HepG2 (cell line): Measurements from ENCODE around the gene EOMES. TPM values are rescaled to one million over a fixed set of nuclear protein-coding genes. Genes with fewer than 3 reads are reported as not detected.

ENCODE experiments used
- ATF6 ChIP-seq: sonication (generic); formaldehyde crosslinking; conservative IDR thresholded peaks from 2 replicates; pipeline ENCODE4 v1.4.0; 2020; ENCODE audit warnings: missing genetic modification reagents
- BCL3 ChIP-seq: sonication (generic); formaldehyde crosslinking; IDR thresholded peaks from 2 replicates; pipeline ENCODE4 v1.5.1; 2020; ENCODE audit warnings: mild to moderate bottlenecking, missing genetic modification reagents, moderate library complexity
- BCL6 ChIP-seq: IDR thresholded peaks from 2 replicates; pipeline ENCODE4 v1.6.1; 2016; ENCODE audit warnings: missing genetic modification reagents, missing compliant biosample characterization
- BHLHE40 ChIP-seq: IDR thresholded peaks from 2 replicates; pipeline ENCODE4 v1.6.1; 2011; ENCODE audit warnings: low read length, improper control_type of control experiment
- CCDC6 ChIP-seq: sonication (generic); formaldehyde crosslinking; IDR thresholded peaks from 2 replicates; pipeline ENCODE4 v1.8.1; 2022; ENCODE audit warnings: mild to moderate bottlenecking, missing genetic modification reagents, moderate library complexity
- E2F1 ChIP-seq: sonication (generic); formaldehyde crosslinking; IDR thresholded peaks from 2 replicates; pipeline ENCODE4 v1.5.0; 2020; ENCODE audit warnings: missing genetic modification reagents
- HDAC1 ChIP-seq: sonication (generic); formaldehyde crosslinking; IDR thresholded peaks from 2 replicates; pipeline ENCODE4 v1.5.1; 2020; ENCODE audit warnings: mild to moderate bottlenecking, missing genetic modification reagents
- IRF2 ChIP-seq: IDR thresholded peaks from 2 replicates; pipeline ENCODE4 v1.6.1; 2018; ENCODE audit warnings: missing genetic modification reagents, missing compliant biosample characterization
- JARID2 ChIP-seq: sonication (generic); formaldehyde crosslinking; IDR thresholded peaks from 2 replicates; pipeline ENCODE4 v1.8.1; 2023; ENCODE audit warnings: missing genetic modification reagents, inconsistent platforms; ENCODE audit not compliant: insufficient replicate concordance
- MAFF ChIP-seq: IDR thresholded peaks from 2 replicates; pipeline ENCODE4 v1.6.1; 2011; ENCODE audit warnings: low read depth, low read length, improper control_type of control experiment
- MAFK ChIP-seq, 2 experiments: IDR thresholded peaks in 1 of 2; conservative IDR thresholded peaks in 1 of 2; 2 replicates each; pipeline ENCODE4 v1.6.1; 2011; ENCODE audit warnings: improper control_type of control experiment in 2 of 2, low read length in 2 of 2
- NKX3-1 ChIP-seq: sonication (generic); formaldehyde crosslinking; IDR thresholded peaks from 2 replicates; pipeline ENCODE4 v1.5.0; 2020; ENCODE audit warnings: missing genetic modification reagents
- RCOR2 ChIP-seq: IDR thresholded peaks from 2 replicates; pipeline ENCODE4 v1.6.1; 2016; ENCODE audit warnings: missing biosample characterization, missing genetic modification reagents
- RFX3 ChIP-seq: IDR thresholded peaks from 2 replicates; pipeline ENCODE4 v1.6.1; 2016; ENCODE audit warnings: missing biosample characterization, missing genetic modification reagents
- TAF15 ChIP-seq: fragments of 200-400 bp; formaldehyde crosslinking; IDR thresholded peaks from one replicate; pipeline ENCODE4 v1.6.1; 2018; ENCODE audit warnings: mild to moderate bottlenecking, low read depth, low read length; ENCODE audit not compliant: poor library complexity, severe bottlenecking
- ZFAT ChIP-seq: sonication (generic); formaldehyde crosslinking; conservative IDR thresholded peaks from 2 replicates; pipeline ENCODE4 v1.8.1; 2023; ENCODE audit warnings: missing genetic modification reagents, inconsistent platforms
- ZNF274 ChIP-seq: sonication (generic); formaldehyde crosslinking; IDR thresholded peaks from 2 replicates; pipeline ENCODE4 v1.5.1; 2020; ENCODE audit warnings: mild to moderate bottlenecking, missing genetic modification reagents
- ZNF276 ChIP-seq: sonication (generic); formaldehyde crosslinking; IDR thresholded peaks from 2 replicates; pipeline ENCODE4 v1.4.0; 2020; ENCODE audit warnings: mild to moderate bottlenecking, low read depth, missing genetic modification reagents
- ZNF333 ChIP-seq: sonication (generic); formaldehyde crosslinking; IDR thresholded peaks from 2 replicates; pipeline ENCODE4 v1.4.0; 2020; ENCODE audit warnings: mild to moderate bottlenecking, missing genetic modification reagents, borderline replicate concordance
- ZNF383 ChIP-seq: sonication (generic); formaldehyde crosslinking; IDR thresholded peaks from 2 replicates; pipeline ENCODE4 v1.4.0; 2020; ENCODE audit warnings: missing genetic modification reagents, mild to moderate bottlenecking, borderline replicate concordance
- ZNF451 ChIP-seq: sonication (generic); formaldehyde crosslinking; IDR thresholded peaks from 2 replicates; pipeline ENCODE4 v1.5.0; 2020; ENCODE audit warnings: mild to moderate bottlenecking, missing genetic modification reagents
- ZNF496 ChIP-seq: sonication (generic); formaldehyde crosslinking; IDR thresholded peaks from 2 replicates; pipeline ENCODE4 v1.8.1; 2023; ENCODE audit warnings: mild to moderate bottlenecking, moderate library complexity, missing genetic modification reagents; ENCODE audit not compliant: insufficient replicate concordance
- ZNF577 ChIP-seq: sonication (generic); formaldehyde crosslinking; IDR thresholded peaks from 2 replicates; pipeline ENCODE4 v1.4.0; 2020; ENCODE audit warnings: mild to moderate bottlenecking, low read depth, missing genetic modification reagents, borderline replicate concordance
- ZNF724P ChIP-seq: sonication (generic); formaldehyde crosslinking; IDR thresholded peaks from 2 replicates; pipeline ENCODE4 v1.8.0; 2022; ENCODE audit warnings: missing genetic modification reagents, borderline replicate concordance
- ZNF850 ChIP-seq: sonication (generic); formaldehyde crosslinking; conservative IDR thresholded peaks from 2 replicates; pipeline ENCODE4 v1.9.0; 2021; ENCODE audit warnings: mild to moderate bottlenecking, missing genetic modification reagents
- polyA plus RNA-seq, 8 experiments: library from polyadenylated mRNA; depleted of rRNA in 3 of 8; stranded (reverse) in 7 of 8; unstranded in 1 of 8; fragments of >200 nt; fragmentation: Illumina TruSeq in 4 of 8; extraction: Trizol in 4 of 8; gene quantifications; 2 replicates each; pipeline versions ENCODE4 v1.2.1 to v1.2.3, GENCODE V29; 2011 to 2016; ENCODE audit warnings: low read depth in 4 of 8, missing spikeins in 1 of 8, mixed read lengths in 1 of 8; ENCODE audit not compliant: insufficient read depth in 1 of 8
- total RNA-seq, 5 experiments: library from RNA; depleted of rRNA; stranded (reverse); fragments of >200 nt; fragmentation: Illumina TruSeq; extraction: Trizol; gene quantifications; 2 replicates each; pipeline ENCODE4 v1.2.3, GENCODE V29; 2016; ENCODE audit warnings: low read depth in 1 of 5

The EOMES gene
- total and polyA plus RNA-seq, 2 of the 13 experiments (the other 11 are each of a cell fraction or from before 2014, with no cell fraction given), result 0.11 to 0.12 TPM

DNA sequence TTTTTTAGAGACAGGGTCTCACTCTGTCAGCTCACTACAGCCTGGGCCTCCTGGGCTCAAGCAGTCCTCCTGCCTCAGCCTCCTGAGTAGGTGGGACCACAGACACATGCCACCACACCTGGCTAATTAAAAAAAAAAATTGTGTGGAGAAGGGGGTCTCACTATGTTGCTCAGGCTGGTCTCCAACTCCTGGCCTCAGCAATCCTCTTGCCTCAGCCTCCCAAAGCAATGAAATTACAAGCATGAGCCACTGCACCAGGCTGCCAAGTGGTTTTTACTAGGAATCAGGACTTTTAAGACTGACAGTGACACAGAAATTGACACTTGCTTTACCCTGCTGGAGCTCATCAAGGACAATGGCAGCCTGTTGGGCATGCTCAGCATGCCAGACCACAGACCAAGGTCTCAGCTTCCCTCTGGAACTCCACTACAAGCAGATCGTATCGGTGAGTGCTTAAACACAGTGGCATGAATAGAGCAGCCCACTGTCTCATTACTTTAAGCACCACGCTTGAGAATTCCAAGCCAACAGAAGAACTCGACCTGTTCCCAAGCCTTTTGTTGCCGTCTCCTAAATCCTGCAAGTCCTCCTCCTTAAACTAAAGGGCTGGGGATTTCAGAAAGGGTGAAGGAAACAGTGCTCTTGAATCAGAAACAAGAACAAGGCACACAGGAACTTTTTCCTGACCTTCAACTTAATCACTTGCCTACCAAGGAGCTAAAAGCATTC, 41.4 kb downstream of the EOMES start (continued):
- TF ChIP-seq ZNF383 (CRISPR knock-in tag), result no peak
- no peak for TF ChIP-seq ZNF274
- no peak for TF ChIP-seq MAFK (conservative IDR thresholded peaks at IDR 0.05 in 1 of 2, IDR thresholded peaks at IDR 0.05 in 1 of 2; ENCODE audit: low read length in 2 of 2)
- TF ChIP-seq BCL6 (CRISPR knock-in tag), result peak; percentile 29; the same call in 1 of the 2 replicates
- no peak for TF ChIP-seq E2F1 (CRISPR knock-in tag)
- TF ChIP-seq ATF6 (CRISPR knock-in tag), result no peak
- no peak for TF ChIP-seq IRF2 (CRISPR knock-in tag)
- TF ChIP-seq RFX3 (CRISPR knock-in tag), result no peak
- no peak for TF ChIP-seq RCOR2 (CRISPR knock-in tag)
- no peak for TF ChIP-seq ZNF850 (CRISPR knock-in tag)
- TF ChIP-seq JARID2 (CRISPR knock-in tag), result no peak
- TF ChIP-seq NKX3-1 (CRISPR knock-in tag), result no peak
- 0 out of 2 replicates have a peak, but pooled peaks have one; percentile 46 for TF ChIP-seq ZNF451 (CRISPR knock-in tag)
- 0 out of 2 replicates have a peak, but pooled peaks have one; percentile 26 for TF ChIP-seq ZNF333 (CRISPR knock-in tag)
- TF ChIP-seq ZNF577 (CRISPR knock-in tag), result no peak
- peak; percentile 69; the same call in 1 of the 2 replicates for TF ChIP-seq ZNF724P (CRISPR knock-in tag)
- TF ChIP-seq ZFAT (CRISPR knock-in tag), result no peak
- no peak for TF ChIP-seq BHLHE40
- no peak for TF ChIP-seq BCL3
- TF ChIP-seq MAFF, result no peak
- TF ChIP-seq TAF15, result no peak
- no peak for TF ChIP-seq ZNF276 (CRISPR knock-in tag)
- 0 out of 2 replicates have a peak, but pooled peaks have one; percentile 18 for TF ChIP-seq HDAC1 (CRISPR knock-in tag)
- TF ChIP-seq CCDC6 (CRISPR knock-in tag), result no peak
- no peak for TF ChIP-seq ZNF496 (CRISPR knock-in tag)
